CD4-positive, alpha-beta T cell treated with Interleukin-1 beta for 1 hour (primary cell): ENCODE data around the gene EPB41L2.
"Not testable (repeated sequence)": the region's sequence is repeated elsewhere in the genome, so short reads cannot be mapped to it uniquely, and the experiment has no call there.

ENCODE experiments used
- DNase-seq, 2 donors: peaks; one replicate each; pipeline ENCODE4 v3.0.0-alpha.2; 2020 to 2022

EPB41L2 gene

GRCh38 chr6:131033631-131034030 lies 29.4 kb downstream of the EPB41L2 start:
- DNase-seq: no peak

- DNase-seq: no peak
These were observed 33.3 kb downstream of the EPB41L2 start for GRCh38 chr6:131029626-131030297.

GRCh38 chr6:131027326-131027725 lies 35.7 kb downstream of the EPB41L2 start:
- DNase-seq: no peak

GRCh38 chr6:131026243-131026642 lies 36.8 kb downstream of the EPB41L2 start:
- DNase-seq: no peak

GRCh38 chr6:131024565-131024964 lies 38.5 kb downstream of the EPB41L2 start:
- no peak for DNase-seq

- no peak for DNase-seq
These were observed 39.1 kb downstream of the EPB41L2 start for GRCh38 chr6:131023834-131024504.

GRCh38 chr6:131022691-131023090 lies 40.4 kb downstream of the EPB41L2 start:
- DNase-seq: no peak

GRCh38 chr6:131017962-131018361 lies 45.1 kb downstream of the EPB41L2 start:
- DNase-seq: no peak

GRCh38 chr6:131015630-131016263 lies 47.3 kb downstream of the EPB41L2 start:
- no peak for DNase-seq

GRCh38 chr6:131015025-131015591 lies 47.9 kb downstream of the EPB41L2 start:
- no peak for DNase-seq

GRCh38 chr6:131014080-131014776 lies 48.8 kb downstream of the EPB41L2 start:
- DNase-seq: no peak

GRCh38 chr6:131013495-131013894 lies 49.5 kb downstream of the EPB41L2 start:
- DNase-seq: no peak

- DNase-seq: no peak
These were observed 53.3 kb downstream of the EPB41L2 start for GRCh38 chr6:131009790-131010189.

- not testable (repeated sequence) for DNase-seq
These were observed 54.1 kb downstream of the EPB41L2 start for GRCh38 chr6:131008965-131009364.

- not testable (repeated sequence) for DNase-seq
These were observed 55.1 kb downstream of the EPB41L2 start for GRCh38 chr6:131007964-131008363.

- DNase-seq: no peak
These were observed 55.8 kb downstream of the EPB41L2 start for GRCh38 chr6:131007286-131007685.

GRCh38 chr6:131005439-131006016 lies 57.5 kb downstream of the EPB41L2 start:
- DNase-seq: no peak

- no peak for DNase-seq
These were observed 58.1 kb downstream of the EPB41L2 start for GRCh38 chr6:131004936-131005335.

- no peak for DNase-seq
These were observed 58.7 kb downstream of the EPB41L2 start for GRCh38 chr6:131004387-131004755.

GRCh38 chr6:131003488-131004386 lies 59.3 kb downstream of the EPB41L2 start:
- no peak for DNase-seq

- no peak for DNase-seq
These were observed 60.4 kb downstream of the EPB41L2 start for GRCh38 chr6:131002661-131002980.
